ENCODE data around the gene TNNC1. TPM values are rescaled to one million over a fixed set of nuclear protein-coding genes. Genes with fewer than 3 reads are reported as not detected.

Gene TNNC1
- total RNA-seq, 1 donor from 2014 or later, result 0.67 TPM

DNA sequence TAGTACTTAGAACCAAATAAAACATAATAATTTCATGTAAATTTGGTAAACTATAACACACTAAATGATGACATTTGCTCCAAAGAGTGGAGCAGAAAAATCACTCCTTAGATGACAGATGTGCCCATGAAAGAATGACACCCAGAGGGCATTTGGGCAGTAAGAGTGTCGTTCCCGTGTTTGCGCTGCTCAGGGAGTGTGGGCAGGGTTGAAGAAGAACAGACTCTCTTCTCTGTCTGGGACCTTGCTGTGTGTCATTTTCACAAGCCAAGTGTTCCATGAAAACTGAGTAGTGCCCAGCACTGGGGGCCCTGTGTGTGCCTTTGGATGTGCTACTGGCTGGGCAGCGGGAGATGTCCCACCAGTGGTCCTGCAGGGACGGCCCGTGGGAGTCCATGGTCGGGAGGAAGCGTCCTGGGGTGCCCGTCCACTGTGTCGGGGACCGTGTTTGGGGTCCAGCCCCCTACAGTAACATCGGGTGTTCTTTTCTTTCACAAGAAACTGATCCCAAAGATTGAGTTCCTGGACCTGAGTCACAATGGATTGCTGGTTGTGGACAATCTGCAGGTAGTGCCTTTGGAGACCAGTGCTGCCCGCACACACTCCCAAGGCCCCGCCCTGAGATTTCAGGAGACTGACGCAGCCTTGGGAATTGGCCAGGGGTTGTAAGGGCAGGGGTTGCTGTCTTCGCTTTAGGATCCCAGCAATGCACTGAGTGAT lies 23.4 kb upstream of the TNNC1 start:
- TF ChIP-seq, protein P1, sequence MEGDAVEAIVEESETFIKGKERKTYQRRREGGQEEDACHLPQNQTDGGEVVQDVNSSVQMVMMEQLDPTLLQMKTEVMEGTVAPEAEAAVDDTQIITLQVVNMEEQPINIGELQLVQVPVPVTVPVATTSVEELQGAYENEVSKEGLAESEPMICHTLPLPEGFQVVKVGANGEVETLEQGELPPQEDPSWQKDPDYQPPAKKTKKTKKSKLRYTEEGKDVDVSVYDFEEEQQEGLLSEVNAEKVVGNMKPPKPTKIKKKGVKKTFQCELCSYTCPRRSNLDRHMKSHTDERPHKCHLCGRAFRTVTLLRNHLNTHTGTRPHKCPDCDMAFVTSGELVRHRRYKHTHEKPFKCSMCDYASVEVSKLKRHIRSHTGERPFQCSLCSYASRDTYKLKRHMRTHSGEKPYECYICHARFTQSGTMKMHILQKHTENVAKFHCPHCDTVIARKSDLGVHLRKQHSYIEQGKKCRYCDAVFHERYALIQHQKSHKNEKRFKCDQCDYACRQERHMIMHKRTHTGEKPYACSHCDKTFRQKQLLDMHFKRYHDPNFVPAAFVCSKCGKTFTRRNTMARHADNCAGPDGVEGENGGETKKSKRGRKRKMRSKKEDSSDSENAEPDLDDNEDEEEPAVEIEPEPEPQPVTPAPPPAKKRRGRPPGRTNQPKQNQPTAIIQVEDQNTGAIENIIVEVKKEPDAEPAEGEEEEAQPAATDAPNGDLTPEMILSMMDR (IDR thresholded peaks at IDR 0.05; ENCODE audit: unreplicated experiment), result no peak
- H3K27ac Mint-ChIP-seq (ENCODE audit: unreplicated experiment), result no peak overlapping the region
- H3K4me3 Mint-ChIP-seq (ENCODE audit: unreplicated experiment), result peak overlapping the region; percentile 65
- no peak for DNase-seq (ENCODE audit: low spot score)
- H3K4me1 Mint-ChIP-seq (ENCODE audit: unreplicated experiment), result peaks cover 15% of the 10 kb centered on the region
- H3K27me3 Mint-ChIP-seq (ENCODE audit: unreplicated experiment), result peaks cover 11% of the 10 kb centered on the region
- no peaks in the 10 kb centered on the region for H3K9me3 Mint-ChIP-seq (ENCODE audit: unreplicated experiment)
- peaks cover 60% of the 10 kb centered on the region for H3K36me3 Mint-ChIP-seq (ENCODE audit: low read depth, unreplicated experiment)

DNA sequence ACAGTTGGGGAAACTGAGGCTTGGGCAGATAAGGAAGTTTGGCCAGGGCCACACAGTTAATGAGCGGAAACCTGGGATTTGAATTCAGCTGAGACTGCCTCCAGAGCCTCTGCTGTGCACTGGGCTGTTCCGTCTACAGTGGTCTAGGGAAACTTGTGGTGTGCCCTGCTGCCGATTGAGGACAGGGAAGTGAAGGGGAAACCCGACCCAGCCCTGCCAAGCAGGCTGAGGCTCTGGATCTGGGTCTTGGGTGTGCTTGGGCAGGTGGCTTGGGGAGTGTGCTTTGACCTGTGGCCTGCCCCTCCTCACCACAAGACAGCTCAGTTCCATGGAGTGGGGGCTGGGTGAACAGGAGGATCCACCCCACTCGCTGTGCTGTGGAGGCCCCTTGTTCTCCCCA lies 19.2 kb upstream of the TNNC1 start:
- Mint-ChIP-seq H3K4me1 (ENCODE audit: unreplicated experiment) (peaks cover 25% of the 10 kb centered on the region), H3K4me3 (ENCODE audit: unreplicated experiment) (no peak overlapping the region), H3K27ac (ENCODE audit: unreplicated experiment) (no peak overlapping the region), H3K27me3 (ENCODE audit: unreplicated experiment) (peaks cover 8% of the 10 kb centered on the region), H3K9me3 (ENCODE audit: unreplicated experiment) (no peaks in the 10 kb centered on the region), H3K36me3 (ENCODE audit: low read depth, unreplicated experiment) (peaks cover 48% of the 10 kb centered on the region)
- DNase-seq (ENCODE audit: low spot score), result no peak
- TF ChIP-seq, protein P1 (IDR thresholded peaks at IDR 0.05; ENCODE audit: unreplicated experiment), result no peak

DNA sequence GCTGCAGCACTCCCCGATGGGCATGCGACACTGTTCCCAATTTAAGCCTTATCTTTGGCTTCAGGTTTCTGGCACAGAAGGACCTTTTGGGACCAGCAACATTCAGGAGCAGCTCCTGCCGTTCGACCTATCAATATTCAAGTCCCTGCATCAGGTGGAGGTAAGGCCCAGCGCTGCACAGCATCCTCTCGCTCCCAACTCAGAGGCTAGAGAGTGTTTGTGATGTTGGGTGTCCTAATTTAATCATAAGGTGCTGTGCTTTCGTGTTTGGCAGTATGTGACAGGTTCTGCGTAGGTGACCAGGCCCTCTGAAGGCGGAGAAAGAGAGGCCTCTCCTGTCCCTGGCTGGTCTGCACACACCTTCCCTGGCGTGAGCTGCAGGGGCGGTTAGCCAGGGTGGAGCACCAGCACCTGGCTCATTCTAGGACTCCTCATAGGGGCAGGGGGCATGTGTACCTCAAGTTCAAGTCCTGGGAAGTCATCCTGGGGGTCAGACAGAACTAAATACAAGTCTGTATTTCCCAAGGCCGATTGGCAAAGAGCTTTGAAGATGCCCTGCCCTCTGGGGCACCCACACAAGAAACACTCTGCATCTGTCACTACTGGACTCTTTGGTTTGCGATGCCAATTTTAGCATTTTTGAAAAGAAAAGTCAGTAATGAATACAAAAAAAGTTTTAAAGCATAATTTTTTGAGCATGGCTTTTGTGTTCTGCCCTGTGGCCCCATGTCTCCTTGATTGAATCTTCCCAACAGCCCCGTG lies 18.6 kb upstream of the TNNC1 start:
- Mint-ChIP-seq H3K27ac (ENCODE audit: unreplicated experiment) (no peak overlapping the region), H3K4me3 (ENCODE audit: unreplicated experiment) (no peak overlapping the region), H3K4me1 (ENCODE audit: unreplicated experiment) (peaks cover 26% of the 10 kb centered on the region), H3K36me3 (ENCODE audit: low read depth, unreplicated experiment) (peaks cover 46% of the 10 kb centered on the region), H3K9me3 (ENCODE audit: unreplicated experiment) (no peaks in the 10 kb centered on the region), H3K27me3 (ENCODE audit: unreplicated experiment) (peaks cover 8% of the 10 kb centered on the region)
- TF ChIP-seq, protein P1 (IDR thresholded peaks at IDR 0.05; ENCODE audit: unreplicated experiment), result no peak
- no peak for DNase-seq (ENCODE audit: low spot score)

DNA sequence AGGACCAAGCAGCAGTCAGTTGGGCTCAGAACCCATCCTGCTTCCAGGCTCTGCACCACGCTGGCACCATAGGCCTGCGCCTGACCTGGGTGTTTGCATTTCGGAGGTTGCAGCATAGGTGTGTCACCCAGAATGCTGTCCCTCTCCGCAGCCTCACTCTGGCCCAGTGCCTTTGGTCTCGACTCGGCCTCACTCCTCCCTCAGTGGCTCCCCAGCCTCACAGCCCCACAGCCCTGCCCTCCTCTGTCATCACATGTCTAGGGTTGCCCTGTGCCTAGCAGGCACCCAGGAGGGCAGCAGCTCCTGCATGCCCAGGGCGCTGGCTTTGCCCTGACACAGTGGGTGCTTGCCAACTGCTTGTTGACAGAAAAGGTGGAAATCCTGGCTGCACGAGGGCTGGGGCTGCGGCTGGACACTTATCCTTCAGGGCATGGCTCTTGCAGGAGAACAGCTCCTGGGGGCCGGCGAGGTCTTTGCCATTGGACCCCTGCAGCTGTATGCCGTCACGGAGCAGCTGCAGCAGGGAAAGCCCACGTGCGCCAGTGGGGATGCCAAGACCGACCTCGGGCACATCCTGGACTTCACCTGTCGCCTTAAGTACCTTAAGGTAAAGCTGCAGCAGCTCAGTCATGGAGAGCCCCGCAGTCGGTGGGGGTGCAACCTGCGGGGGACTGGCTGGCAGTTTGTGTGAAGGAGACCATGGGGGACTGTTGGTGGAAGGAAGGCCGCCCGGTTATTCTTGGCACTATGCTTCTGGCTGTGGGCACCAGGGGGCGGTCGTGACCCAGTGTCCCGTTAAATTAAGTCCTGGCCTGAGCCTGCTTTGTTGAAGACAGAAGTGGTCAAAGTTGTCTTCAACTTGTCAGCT lies 17.8 kb upstream of the TNNC1 start:
- H3K9me3 Mint-ChIP-seq (ENCODE audit: unreplicated experiment), result no peaks in the 10 kb centered on the region
- H3K4me3 Mint-ChIP-seq (ENCODE audit: unreplicated experiment), result no peak overlapping the region
- H3K27me3 Mint-ChIP-seq (ENCODE audit: unreplicated experiment), result peaks cover 8% of the 10 kb centered on the region
- peaks cover 26% of the 10 kb centered on the region for H3K4me1 Mint-ChIP-seq (ENCODE audit: unreplicated experiment)
- H3K27ac Mint-ChIP-seq (ENCODE audit: unreplicated experiment), result no peak overlapping the region
- DNase-seq (ENCODE audit: low spot score), result peak; percentile 66
- H3K36me3 Mint-ChIP-seq (ENCODE audit: low read depth, unreplicated experiment), result peaks cover 41% of the 10 kb centered on the region
- TF ChIP-seq, protein P1 (IDR thresholded peaks at IDR 0.05; ENCODE audit: unreplicated experiment), result peak; percentile 47
